ENCODE results near the gene GPER1. TPM values are rescaled to one million over a fixed set of nuclear protein-coding genes. Genes with fewer than 3 reads are reported as not detected.
"Not testable (repeated sequence)": the region's sequence is repeated elsewhere in the genome, so short reads cannot be mapped to it uniquely, and the experiment has no call there.

Gene GPER1
- total and polyA plus RNA-seq, 4 donors = 2.9 to 23.1 (median 7.4) TPM

DNA sequence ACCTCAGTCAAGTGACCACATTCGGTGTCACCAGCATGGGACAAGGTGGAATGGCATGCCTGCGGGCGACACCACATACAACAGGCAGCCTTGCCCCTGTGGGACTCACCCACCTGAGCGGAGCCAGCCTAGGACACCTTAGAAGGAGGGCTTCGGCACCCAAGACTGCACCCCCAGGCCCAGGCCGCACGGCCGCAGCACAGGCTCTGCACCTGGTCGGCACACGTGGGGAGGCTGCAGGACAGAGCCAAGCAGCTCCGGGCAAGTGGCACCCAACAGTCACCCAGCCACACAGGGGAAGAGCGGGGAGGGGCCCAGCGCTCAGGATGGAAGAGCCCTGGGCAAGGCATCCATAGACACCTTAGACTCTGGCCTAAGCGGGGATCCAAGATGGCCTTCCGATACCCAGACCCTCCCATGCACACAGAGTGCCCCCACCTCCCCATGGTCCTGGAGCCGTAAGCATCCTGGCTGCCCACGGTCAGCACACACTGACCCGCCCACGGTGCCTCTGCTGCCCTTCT is 16.1 kb upstream of the GPER1 start (continued):
- TF ChIP-seq, protein P1, sequence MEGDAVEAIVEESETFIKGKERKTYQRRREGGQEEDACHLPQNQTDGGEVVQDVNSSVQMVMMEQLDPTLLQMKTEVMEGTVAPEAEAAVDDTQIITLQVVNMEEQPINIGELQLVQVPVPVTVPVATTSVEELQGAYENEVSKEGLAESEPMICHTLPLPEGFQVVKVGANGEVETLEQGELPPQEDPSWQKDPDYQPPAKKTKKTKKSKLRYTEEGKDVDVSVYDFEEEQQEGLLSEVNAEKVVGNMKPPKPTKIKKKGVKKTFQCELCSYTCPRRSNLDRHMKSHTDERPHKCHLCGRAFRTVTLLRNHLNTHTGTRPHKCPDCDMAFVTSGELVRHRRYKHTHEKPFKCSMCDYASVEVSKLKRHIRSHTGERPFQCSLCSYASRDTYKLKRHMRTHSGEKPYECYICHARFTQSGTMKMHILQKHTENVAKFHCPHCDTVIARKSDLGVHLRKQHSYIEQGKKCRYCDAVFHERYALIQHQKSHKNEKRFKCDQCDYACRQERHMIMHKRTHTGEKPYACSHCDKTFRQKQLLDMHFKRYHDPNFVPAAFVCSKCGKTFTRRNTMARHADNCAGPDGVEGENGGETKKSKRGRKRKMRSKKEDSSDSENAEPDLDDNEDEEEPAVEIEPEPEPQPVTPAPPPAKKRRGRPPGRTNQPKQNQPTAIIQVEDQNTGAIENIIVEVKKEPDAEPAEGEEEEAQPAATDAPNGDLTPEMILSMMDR (IDR thresholded peaks at IDR 0.05; ENCODE audit: low read depth, low read length, missing input control) = no peak

DNA sequence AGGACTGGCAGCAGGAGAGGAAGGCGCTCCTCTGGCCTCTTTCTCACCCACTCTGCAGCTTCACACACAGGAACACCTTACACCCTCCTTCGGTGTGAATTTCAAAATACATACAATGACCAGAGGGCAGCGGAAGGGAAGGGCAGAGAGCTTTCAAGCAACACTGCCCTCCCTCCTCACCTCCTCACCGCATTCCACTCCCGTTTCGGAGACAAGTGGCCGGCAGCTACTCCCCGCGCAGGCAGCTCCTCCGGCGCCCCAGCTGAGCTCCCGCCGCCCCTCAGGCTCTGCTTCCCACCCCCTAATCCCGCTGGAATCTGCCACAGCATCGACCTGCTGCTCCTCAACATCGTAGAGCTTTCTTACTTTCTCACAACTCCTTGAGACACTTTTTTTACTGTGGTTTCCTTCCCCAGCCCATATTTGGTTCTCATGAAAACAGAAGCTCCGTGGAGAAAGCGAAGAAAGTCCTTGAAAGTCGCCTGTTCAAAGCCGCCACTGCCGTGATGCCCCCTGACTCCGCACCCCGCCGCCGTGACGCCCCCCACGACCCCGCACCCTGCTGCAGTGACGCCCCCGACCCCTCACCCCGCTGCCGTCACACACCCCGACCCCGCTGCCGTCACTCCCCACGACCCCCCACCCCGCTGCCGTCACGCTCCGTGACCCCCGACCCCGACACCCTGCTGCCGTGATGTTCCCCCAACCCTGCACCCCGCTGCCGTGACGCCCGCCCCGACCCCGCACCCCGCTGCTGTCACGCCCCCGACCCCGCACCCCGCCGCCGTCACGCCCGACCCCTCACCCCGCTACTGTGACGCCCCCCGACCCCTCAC is 14.6 kb upstream of the GPER1 start:
- Histone ChIP-seq H3K9ac (ENCODE audit: low read depth in 1 of 2, low read length in 2 of 2) (no peak overlapping the region), H3K27ac (ENCODE audit: low read depth in 1 of 2, low read length in 2 of 2) (no peak overlapping the region), H3K36me3 (ENCODE audit: control insufficient read depth in 4 of 4, insufficient read depth in 3 of 4, low read depth in 1 of 4, low read length in 3 of 4) (no peaks in the 10 kb centered on the region), H3K4me3 (ENCODE audit: low read depth in 1 of 3, low read length in 3 of 3) (no peak overlapping the region), H3K9me3 (ENCODE audit: control insufficient read depth in 4 of 4, low read length in 3 of 4) (no peaks in the 10 kb centered on the region), H3K27me3 (ENCODE audit: control insufficient read depth in 4 of 4, insufficient read depth in 4 of 4, low read length in 3 of 4) (no peaks in the 10 kb centered on the region), H3K4me1 (ENCODE audit: control insufficient read depth in 4 of 4, insufficient read depth in 4 of 4, low read length in 3 of 4) (no peaks in the 10 kb centered on the region)
- WGBS = 85% methylated on average over 59 of the region's 61 CpGs
- no peak for DNase-seq (ENCODE audit: low spot score)
- TF ChIP-seq RXRA (IDR thresholded peaks at IDR 0.05) = no peak
- TF ChIP-seq, protein P2, sequence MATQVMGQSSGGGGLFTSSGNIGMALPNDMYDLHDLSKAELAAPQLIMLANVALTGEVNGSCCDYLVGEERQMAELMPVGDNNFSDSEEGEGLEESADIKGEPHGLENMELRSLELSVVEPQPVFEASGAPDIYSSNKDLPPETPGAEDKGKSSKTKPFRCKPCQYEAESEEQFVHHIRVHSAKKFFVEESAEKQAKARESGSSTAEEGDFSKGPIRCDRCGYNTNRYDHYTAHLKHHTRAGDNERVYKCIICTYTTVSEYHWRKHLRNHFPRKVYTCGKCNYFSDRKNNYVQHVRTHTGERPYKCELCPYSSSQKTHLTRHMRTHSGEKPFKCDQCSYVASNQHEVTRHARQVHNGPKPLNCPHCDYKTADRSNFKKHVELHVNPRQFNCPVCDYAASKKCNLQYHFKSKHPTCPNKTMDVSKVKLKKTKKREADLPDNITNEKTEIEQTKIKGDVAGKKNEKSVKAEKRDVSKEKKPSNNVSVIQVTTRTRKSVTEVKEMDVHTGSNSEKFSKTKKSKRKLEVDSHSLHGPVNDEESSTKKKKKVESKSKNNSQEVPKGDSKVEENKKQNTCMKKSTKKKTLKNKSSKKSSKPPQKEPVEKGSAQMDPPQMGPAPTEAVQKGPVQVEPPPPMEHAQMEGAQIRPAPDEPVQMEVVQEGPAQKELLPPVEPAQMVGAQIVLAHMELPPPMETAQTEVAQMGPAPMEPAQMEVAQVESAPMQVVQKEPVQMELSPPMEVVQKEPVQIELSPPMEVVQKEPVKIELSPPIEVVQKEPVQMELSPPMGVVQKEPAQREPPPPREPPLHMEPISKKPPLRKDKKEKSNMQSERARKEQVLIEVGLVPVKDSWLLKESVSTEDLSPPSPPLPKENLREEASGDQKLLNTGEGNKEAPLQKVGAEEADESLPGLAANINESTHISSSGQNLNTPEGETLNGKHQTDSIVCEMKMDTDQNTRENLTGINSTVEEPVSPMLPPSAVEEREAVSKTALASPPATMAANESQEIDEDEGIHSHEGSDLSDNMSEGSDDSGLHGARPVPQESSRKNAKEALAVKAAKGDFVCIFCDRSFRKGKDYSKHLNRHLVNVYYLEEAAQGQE (IDR thresholded peaks at IDR 0.05) = no peak

DNA sequence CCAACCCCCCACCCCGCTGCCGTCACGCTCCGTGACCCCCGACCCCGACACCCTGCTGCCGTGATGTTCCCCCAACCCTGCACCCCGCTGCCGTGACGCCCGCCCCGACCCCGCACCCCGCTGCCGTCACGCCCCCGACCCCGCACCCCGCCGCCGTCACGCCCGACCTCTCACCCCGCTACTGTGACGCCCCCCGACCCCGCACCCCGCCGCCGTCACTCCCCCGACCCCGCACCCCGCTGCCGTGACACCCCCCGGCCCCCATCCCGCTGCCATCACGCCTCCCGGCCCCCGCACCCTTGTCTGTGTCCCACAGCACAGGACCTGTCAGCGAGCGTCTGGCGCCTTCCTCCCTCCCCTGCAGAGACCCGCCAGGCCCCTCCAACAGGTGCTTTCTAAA is 13.9 kb upstream of the GPER1 start:
- not testable (repeated sequence) for H3K4me1 ChIP-seq (ENCODE audit: control insufficient read depth in 4 of 4, insufficient read depth in 4 of 4, low read length in 3 of 4); H3K36me3 ChIP-seq (ENCODE audit: control insufficient read depth in 4 of 4, insufficient read depth in 3 of 4, low read depth in 1 of 4, low read length in 3 of 4); H3K27me3 ChIP-seq (ENCODE audit: control insufficient read depth in 4 of 4, insufficient read depth in 4 of 4, low read length in 3 of 4); H3K9ac ChIP-seq (ENCODE audit: low read depth in 1 of 2, low read length in 2 of 2); H3K4me3 ChIP-seq (ENCODE audit: low read depth in 1 of 3, low read length in 3 of 3); DNase-seq (ENCODE audit: low spot score); H3K27ac ChIP-seq (ENCODE audit: low read depth in 1 of 2, low read length in 2 of 2); H3K9me3 ChIP-seq (ENCODE audit: control insufficient read depth in 4 of 4, low read length in 3 of 4)
- 96% methylated on average over 43 of the region's 43 CpGs for WGBS

DNA sequence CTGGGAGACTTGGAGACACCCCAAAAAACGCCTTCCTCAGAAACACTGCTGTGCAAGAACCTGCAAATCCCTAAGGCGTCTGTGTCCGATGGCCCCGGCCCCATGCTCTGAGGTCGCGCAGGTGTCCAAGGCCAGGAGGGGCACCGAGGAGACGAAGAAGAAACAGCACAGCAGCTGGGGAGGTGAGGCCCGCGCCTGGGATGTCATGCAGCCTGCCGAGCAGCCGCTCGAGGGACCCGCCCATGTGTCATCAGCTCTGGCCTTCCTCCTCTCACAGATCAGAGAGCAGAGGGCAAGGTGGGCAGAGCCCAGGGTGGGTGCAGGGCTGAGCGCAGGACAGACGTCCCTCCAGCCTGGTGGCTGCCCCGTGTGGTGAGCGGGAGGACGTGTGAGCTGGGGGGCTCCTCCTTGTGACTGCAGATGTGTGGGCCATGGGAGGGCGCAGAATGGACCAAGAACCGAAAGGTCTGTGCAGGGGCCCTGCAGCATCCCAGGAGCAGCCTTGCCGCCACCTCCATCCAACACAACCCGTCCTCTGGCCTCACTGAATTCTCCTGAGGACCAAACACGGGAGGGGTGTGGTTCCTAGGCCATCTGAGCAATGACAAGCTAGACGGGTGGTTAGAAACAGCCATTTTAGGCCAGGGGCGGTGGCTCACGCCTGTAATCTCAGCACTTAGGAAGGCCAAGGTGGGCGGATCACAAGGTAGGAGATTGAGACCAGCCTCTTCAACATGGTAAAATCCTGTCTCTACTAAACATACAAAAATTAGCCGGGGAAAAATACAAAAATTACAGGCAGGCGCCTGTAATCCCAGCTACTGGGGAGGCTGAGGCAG is 13.1 kb upstream of the GPER1 start:
- TF ChIP-seq, protein P3, sequence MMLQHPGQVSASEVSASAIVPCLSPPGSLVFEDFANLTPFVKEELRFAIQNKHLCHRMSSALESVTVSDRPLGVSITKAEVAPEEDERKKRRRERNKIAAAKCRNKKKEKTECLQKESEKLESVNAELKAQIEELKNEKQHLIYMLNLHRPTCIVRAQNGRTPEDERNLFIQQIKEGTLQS (IDR thresholded peaks at IDR 0.05) = no peak
- TF ChIP-seq HNF4G (IDR thresholded peaks at IDR 0.05) = no peak
- TF ChIP-seq, protein P4, sequence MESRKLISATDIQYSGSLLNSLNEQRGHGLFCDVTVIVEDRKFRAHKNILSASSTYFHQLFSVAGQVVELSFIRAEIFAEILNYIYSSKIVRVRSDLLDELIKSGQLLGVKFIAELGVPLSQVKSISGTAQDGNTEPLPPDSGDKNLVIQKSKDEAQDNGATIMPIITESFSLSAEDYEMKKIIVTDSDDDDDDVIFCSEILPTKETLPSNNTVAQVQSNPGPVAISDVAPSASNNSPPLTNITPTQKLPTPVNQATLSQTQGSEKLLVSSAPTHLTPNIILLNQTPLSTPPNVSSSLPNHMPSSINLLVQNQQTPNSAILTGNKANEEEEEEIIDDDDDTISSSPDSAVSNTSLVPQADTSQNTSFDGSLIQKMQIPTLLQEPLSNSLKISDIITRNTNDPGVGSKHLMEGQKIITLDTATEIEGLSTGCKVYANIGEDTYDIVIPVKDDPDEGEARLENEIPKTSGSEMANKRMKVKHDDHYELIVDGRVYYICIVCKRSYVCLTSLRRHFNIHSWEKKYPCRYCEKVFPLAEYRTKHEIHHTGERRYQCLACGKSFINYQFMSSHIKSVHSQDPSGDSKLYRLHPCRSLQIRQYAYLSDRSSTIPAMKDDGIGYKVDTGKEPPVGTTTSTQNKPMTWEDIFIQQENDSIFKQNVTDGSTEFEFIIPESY (IDR thresholded peaks at IDR 0.05) = no peak
- no peak for TF ChIP-seq RXRA (IDR thresholded peaks at IDR 0.05)
- TF ChIP-seq YY1 (IDR thresholded peaks at IDR 0.05) = no peak
- TF ChIP-seq FOXA1 (IDR thresholded peaks at IDR 0.05) = no peak
- Histone ChIP-seq H3K27ac (ENCODE audit: low read depth in 1 of 2, low read length in 2 of 2) (no peak overlapping the region), H3K4me1 (ENCODE audit: control insufficient read depth in 4 of 4, insufficient read depth in 4 of 4, low read length in 3 of 4) (no peaks in the 10 kb centered on the region), H3K9ac (ENCODE audit: low read depth in 1 of 2, low read length in 2 of 2) (no peak overlapping the region), H3K27me3 (ENCODE audit: control insufficient read depth in 4 of 4, insufficient read depth in 4 of 4, low read length in 3 of 4) (no peaks in the 10 kb centered on the region), H3K9me3 (ENCODE audit: control insufficient read depth in 4 of 4, low read length in 3 of 4) (no peaks in the 10 kb centered on the region), H3K4me3 (ENCODE audit: low read depth in 1 of 3, low read length in 3 of 3) (no peak overlapping the region), H3K36me3 (ENCODE audit: control insufficient read depth in 4 of 4, insufficient read depth in 3 of 4, low read depth in 1 of 4, low read length in 3 of 4) (no peaks in the 10 kb centered on the region)
- 93% methylated on average over 30 of the region's 30 CpGs for WGBS
- no peak for DNase-seq (ENCODE audit: low spot score)
